Epithelial cell of proximal tubule (primary cell): ENCODE results near the gene CCL17. TPM values are rescaled to one million over a fixed set of nuclear protein-coding genes. Genes with fewer than 3 reads are reported as not detected.

Source experiments
- DNase-seq: peaks from one replicate; pipeline ENCODE4 v3.0.0-alpha.2; 2011; ENCODE audit warnings: low read depth
- H3K4me3 ChIP-seq: 2 replicates; pipeline ENCODE4 v1.5.1; 2011; ENCODE audit warnings: low read depth, mild to moderate bottlenecking, low read length
- CTCF ChIP-seq: conservative IDR thresholded peaks from 2 replicates; pipeline ENCODE4 v1.5.1; 2012; ENCODE audit warnings: low read depth, mild to moderate bottlenecking, low read length
- total RNA-seq: library from RNA; depleted of rRNA; stranded (reverse); fragments of >200 nt; gene quantifications from 2 replicates; pipeline ENCODE4 v1.2.3, GENCODE V29; 2015

Gene CCL17
- total RNA-seq, 1 donor from 2014 or later, result not detected

GRCh38 chr16:57424583-57424982 is 20.0 kb downstream of the CCL17 start:
- DNase-seq, result no peak
- no peak for TF ChIP-seq CTCF
- no peak overlapping the region for H3K4me3 ChIP-seq

- H3K4me3 ChIP-seq, result no peak overlapping the region
- DNase-seq, result no peak
- TF ChIP-seq CTCF, result no peak
These were observed 21.8 kb downstream of the CCL17 start for GRCh38 chr16:57426356-57426755.

- no peak overlapping the region for H3K4me3 ChIP-seq
- TF ChIP-seq CTCF, result no peak
- DNase-seq, result no peak
These were observed 22.7 kb downstream of the CCL17 start for GRCh38 chr16:57427307-57427706.

- no peak overlapping the region for H3K4me3 ChIP-seq
- no peak for DNase-seq
- no peak for TF ChIP-seq CTCF
These were observed 23.3 kb downstream of the CCL17 start for GRCh38 chr16:57427824-57428223.

GRCh38 chr16:57430955-57431354 is 26.4 kb downstream of the CCL17 start:
- no peak for TF ChIP-seq CTCF
- no peak overlapping the region for H3K4me3 ChIP-seq

GRCh38 chr16:57432505-57432904 is 27.9 kb downstream of the CCL17 start:
- no peak for DNase-seq
- TF ChIP-seq CTCF, result no peak
- no peak overlapping the region for H3K4me3 ChIP-seq

More at GRCh38 chr16:57430955-57431354, 26.4 kb downstream of the CCL17 start:
- no peak for DNase-seq

- TF ChIP-seq CTCF, result no peak
- H3K4me3 ChIP-seq, result no peak overlapping the region
- no peak for DNase-seq
These were observed 28.4 kb downstream of the CCL17 start for GRCh38 chr16:57432989-57433388.
